T-helper 2 cell treated with Interferon-gamma antibody and Interleukin-4, amounts not matched to agents 5 μg/mL and 100 μg/mL, for 36 hours (primary cell): Measurements from ENCODE around the gene E2F6.

ENCODE experiments used
- DNase-seq: peaks from one replicate; pipeline ENCODE4 v3.0.0; 2021; ENCODE audit warnings: low spot score
- H3K27ac Mint-ChIP-seq: one replicate; pipeline ENCODE4 v1.8.0; 2021; ENCODE audit warnings: mild to moderate bottlenecking, mixed read lengths
- H3K27me3 Mint-ChIP-seq: one replicate; pipeline ENCODE4 v1.8.0; 2021; ENCODE audit warnings: low read depth, mixed read lengths
- H3K36me3 Mint-ChIP-seq: one replicate; pipeline ENCODE4 v1.8.0; 2021; ENCODE audit warnings: low read depth, mixed read lengths
- H3K4me1 Mint-ChIP-seq: one replicate; pipeline ENCODE4 v1.8.0; 2021; ENCODE audit warnings: low read depth, mixed read lengths
- H3K4me3 Mint-ChIP-seq: one replicate; pipeline ENCODE4 v1.8.0; 2022; ENCODE audit warnings: mild to moderate bottlenecking, moderate library complexity, mixed read lengths
- H3K9me3 Mint-ChIP-seq: one replicate; pipeline ENCODE4 v1.8.0; 2021; ENCODE audit warnings: mixed read lengths

The E2F6 gene

DNA sequence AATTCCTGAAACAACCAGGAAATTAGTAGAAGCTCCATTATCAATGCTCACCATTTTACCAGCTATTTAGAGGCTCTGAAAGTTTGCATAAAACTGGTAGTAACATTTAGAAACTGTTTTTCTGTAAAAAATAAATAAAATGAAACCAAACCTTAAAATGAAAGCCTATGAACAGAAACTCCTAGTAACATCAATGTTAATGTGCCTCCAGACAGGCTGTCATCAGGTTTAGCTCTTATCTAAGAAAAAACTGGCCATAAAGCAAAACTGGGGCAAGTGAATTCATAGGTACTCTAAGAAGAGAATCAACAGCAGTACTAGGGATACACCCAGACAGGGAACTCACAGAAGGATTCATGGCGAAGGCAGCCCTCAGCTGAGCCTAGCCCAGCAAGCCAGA lies 8.0 kb downstream of the E2F6 start:
- DNase-seq, result no peak
- Mint-ChIP-seq H3K4me3 (no peak overlapping the region), H3K9me3 (no peaks in the 10 kb centered on the region), H3K36me3 (peaks cover 9% of the 10 kb centered on the region), H3K27ac (no peak overlapping the region), H3K27me3 (no peaks in the 10 kb centered on the region), H3K4me1 (peaks cover 22% of the 10 kb centered on the region)

DNA sequence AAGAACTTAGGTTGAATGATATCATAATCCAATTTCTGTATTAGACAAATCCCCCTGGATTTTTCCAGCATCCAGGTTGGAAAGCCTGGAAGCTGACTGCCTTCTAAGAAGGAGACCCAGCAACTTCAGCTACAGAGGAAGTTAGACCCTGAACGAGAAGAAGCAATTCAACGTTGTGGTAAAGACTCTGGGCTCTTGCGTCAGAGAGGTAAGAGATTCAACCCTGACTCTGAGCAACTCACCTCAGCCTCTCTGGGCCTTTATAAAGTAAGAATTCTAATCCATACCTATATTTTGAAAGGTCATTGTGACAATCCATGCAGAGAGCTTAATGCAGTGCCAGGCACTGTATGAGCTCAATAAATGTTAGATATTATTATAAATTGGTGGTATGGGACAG lies 9.7 kb downstream of the E2F6 start:
- peaks cover 17% of the 10 kb centered on the region for H3K4me1 Mint-ChIP-seq
- no peaks in the 10 kb centered on the region for H3K9me3 Mint-ChIP-seq
- H3K27ac Mint-ChIP-seq, result no peak overlapping the region
- H3K36me3 Mint-ChIP-seq, result peaks cover 13% of the 10 kb centered on the region
- H3K27me3 Mint-ChIP-seq, result no peaks in the 10 kb centered on the region
- no peak overlapping the region for H3K4me3 Mint-ChIP-seq
- no peak for DNase-seq

DNA sequence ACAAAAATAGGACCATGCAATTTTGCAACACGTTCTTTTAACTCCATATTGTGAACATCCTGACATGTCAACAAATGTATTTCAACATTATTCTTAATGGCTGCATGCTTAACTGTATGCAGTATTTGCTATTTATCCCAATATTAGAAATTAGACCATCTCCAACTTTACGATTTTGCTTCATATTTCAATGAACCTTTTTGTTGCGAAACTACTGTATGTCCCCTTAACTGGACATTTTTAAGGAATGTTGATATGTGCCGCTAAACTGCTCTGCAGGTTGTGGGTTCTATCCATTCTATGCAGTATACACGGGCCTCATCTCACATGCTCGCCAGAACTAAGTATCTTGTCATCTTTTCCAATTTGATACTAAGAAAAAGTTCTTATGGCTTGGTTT lies 11.1 kb downstream of the E2F6 start:
- Mint-ChIP-seq H3K9me3 (no peaks in the 10 kb centered on the region), H3K27ac (no peak overlapping the region), H3K4me1 (peaks cover 17% of the 10 kb centered on the region), H3K36me3 (peaks cover 13% of the 10 kb centered on the region), H3K27me3 (no peaks in the 10 kb centered on the region), H3K4me3 (no peak overlapping the region)
- no peak for DNase-seq

DNA sequence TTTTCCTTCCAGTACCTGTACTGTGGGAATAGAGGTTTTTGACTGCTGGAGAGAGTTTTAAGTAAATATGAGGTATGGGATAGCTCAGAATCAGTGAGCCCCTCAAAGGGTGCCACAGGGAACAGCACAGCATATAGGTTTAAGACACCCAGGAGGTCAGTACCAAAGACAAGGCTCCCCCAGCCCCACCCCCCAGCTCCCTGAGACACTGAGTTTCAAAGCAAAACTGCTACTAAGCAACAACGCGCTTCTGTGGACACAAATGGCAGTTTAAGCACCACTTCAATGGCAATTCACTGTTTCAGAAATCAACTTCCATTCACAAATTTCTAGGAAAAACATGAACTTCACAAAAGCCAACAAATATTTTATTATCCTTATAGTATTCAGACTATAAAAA lies 15.2 kb downstream of the E2F6 start:
- Mint-ChIP-seq H3K9me3 (no peaks in the 10 kb centered on the region), H3K27me3 (no peaks in the 10 kb centered on the region), H3K36me3 (peaks cover 22% of the 10 kb centered on the region), H3K4me1 (peaks cover 2% of the 10 kb centered on the region), H3K27ac (no peak overlapping the region), H3K4me3 (no peak overlapping the region)
- DNase-seq, result no peak

DNA sequence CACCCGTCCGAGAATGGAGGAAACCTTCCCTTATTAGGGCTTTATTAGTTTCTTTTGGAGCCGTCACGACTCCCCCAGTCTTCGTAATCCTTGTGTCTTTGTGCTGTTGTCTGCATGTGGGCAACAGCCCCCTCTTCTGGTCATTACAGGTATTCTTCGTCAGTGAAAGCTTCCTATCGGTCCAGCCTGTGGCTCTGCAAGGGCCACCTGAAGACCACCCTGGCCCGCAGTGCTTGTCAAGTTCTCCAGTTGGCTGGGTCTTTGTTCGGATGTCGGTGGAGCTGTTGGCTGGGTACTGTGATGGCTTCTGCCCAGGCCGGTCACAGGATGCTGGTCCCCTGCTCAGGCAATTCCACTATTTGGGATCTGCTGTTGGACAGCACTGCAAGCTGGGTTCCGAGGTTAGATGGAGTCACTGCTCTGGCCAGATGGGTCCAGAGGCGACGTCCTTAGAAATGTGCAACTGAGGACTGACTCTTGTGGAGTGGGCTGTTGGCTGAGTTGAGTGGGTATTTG lies 19.2 kb downstream of the E2F6 start:
- Mint-ChIP-seq H3K27ac (no peak overlapping the region), H3K27me3 (no peaks in the 10 kb centered on the region), H3K36me3 (peaks cover 37% of the 10 kb centered on the region), H3K4me1 (no peaks in the 10 kb centered on the region), H3K4me3 (no peak overlapping the region), H3K9me3 (peaks cover 18% of the 10 kb centered on the region)
- no peak for DNase-seq

DNA sequence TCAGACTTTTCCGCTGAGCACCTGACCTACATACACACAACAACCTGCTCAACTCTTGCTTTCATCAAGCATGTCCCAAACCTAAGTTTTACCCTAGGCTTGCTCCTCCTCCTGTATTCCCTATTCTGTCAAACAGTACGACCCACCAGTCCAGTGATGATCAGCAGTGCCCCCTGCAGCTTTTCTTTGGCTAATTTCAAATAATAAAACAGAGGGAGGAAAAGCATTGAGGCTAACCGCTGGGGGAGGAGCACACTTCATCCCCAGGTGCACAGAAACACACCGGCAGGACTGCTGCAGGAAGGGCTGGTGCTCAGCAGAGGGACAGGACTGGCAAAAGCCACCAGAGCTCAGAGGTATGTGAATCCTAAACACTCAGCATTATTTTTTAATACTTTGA lies 21.2 kb downstream of the E2F6 start:
- Mint-ChIP-seq H3K4me1 (no peaks in the 10 kb centered on the region), H3K27ac (no peak overlapping the region), H3K36me3 (peaks cover 46% of the 10 kb centered on the region), H3K4me3 (no peak overlapping the region), H3K27me3 (no peaks in the 10 kb centered on the region), H3K9me3 (peaks cover 23% of the 10 kb centered on the region)
- DNase-seq, result no peak

DNA sequence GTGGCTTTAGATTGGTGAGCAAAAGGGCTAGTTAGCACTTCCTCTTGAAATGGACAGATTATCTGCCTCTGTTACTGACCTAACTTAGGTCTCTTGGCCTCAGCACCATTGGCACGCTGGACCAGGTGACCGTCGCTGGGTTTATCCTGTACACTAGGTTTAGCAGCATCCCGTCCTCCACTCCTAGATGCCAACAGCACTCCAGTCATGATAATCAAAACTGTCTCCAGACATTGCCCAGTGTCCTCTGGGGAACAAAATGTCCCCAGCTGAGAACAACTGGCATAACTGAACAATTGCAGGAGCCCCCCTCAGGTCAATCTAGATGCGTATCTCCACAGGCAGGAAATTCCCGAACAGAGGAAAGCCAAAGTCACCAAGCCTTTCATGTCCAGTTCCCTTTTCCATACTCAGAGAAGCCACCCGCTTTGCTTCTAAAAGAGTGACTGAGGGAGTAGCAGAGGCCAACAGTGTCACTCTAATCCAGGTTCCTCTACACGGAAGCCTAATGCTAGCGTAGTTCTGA lies 27.3 kb downstream of the E2F6 start:
- Mint-ChIP-seq H3K4me3 (no peak overlapping the region), H3K27ac (no peak overlapping the region), H3K36me3 (peaks cover 25% of the 10 kb centered on the region), H3K27me3 (no peaks in the 10 kb centered on the region), H3K4me1 (no peaks in the 10 kb centered on the region), H3K9me3 (peaks cover 20% of the 10 kb centered on the region)
- no peak for DNase-seq

DNA sequence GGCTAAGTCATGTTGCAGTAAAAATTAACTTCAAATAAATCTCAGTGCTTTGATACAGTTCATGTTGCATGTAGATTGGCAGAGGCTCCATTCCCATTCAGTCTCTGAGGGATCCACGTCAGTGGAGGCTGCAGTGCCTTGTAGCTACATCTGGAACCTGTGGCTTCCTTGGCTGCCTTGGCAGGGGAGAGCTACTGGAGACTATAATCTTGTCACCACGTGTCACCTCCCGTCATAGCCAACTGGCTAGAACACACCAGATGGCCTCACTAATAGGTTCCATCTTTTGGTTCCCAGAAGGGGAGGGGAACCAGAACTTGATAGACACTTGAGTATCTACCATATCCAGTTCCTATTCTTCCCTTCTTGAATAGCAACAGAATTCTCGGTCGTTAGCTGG lies 28.4 kb downstream of the E2F6 start:
- no peak for DNase-seq
- Mint-ChIP-seq H3K36me3 (peaks cover 17% of the 10 kb centered on the region), H3K27ac (no peak overlapping the region), H3K9me3 (peaks cover 12% of the 10 kb centered on the region), H3K4me3 (no peak overlapping the region), H3K4me1 (no peaks in the 10 kb centered on the region), H3K27me3 (no peaks in the 10 kb centered on the region)

DNA sequence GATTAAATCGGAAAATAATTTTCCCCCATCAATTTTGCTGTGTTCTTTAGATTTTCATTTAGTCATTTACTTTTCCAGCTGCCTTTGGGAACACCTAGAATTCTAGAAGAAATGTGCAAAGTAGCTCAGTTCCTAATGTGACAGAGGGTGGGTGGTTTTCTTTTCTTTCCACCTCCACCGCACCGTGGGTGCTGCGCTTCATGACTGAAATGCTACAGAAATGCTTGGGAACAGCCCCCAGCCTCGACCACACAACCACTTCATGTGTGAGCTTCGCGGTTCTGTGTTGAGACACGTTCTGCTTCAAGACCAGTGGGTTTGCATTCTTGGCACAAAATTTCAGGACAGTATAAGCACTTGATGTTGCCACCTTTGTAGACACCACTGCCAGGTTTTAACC lies 30.9 kb downstream of the E2F6 start:
- Mint-ChIP-seq H3K4me3 (no peak overlapping the region), H3K27me3 (no peaks in the 10 kb centered on the region), H3K4me1 (no peaks in the 10 kb centered on the region), H3K27ac (no peak overlapping the region), H3K9me3 (no peaks in the 10 kb centered on the region), H3K36me3 (peaks cover 2% of the 10 kb centered on the region)
- no peak for DNase-seq

DNA sequence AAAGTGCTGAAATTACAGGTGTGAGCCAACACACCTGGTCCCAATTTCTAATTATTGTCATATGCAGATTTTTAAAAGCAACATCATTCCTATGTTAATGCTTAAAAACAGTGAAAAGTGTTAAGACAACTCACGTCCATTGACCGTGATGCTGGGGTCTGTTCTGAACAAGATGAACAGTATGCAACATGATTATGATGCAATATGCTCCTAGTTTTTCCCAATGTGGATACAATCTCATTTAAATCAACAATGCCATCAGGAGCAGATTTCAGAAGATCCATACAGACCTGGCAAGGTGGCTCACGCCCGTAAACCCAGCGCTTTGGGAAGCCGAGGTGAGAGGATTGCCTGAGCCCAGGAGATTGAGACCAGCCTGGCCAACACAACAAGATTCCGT lies 31.5 kb downstream of the E2F6 start:
- no peak overlapping the region for H3K4me3 Mint-ChIP-seq
- no peak overlapping the region for H3K27ac Mint-ChIP-seq
- H3K4me1 Mint-ChIP-seq, result no peaks in the 10 kb centered on the region
- no peaks in the 10 kb centered on the region for H3K36me3 Mint-ChIP-seq
- no peaks in the 10 kb centered on the region for H3K9me3 Mint-ChIP-seq
- H3K27me3 Mint-ChIP-seq, result no peaks in the 10 kb centered on the region
- DNase-seq, result no peak

DNA sequence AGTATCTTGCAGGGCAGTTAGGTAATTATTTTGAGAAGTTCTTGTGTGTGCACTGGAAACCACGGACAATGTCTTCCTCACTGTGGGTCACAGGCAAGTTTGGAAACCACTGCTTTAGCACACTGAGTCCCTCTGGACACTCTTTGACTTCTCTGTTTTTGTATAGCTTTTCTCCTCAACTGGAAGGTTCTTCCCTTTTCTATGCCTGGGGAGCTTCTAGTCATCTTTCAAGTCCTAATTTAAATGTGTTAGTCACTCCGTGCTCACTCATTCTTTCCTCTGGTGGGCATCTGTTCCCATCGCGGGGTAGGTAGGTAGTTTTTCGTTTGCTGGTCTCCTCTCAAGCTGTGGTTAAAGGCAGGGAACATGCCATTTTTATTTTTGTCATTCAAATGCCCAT lies 32.1 kb downstream of the E2F6 start:
- Mint-ChIP-seq H3K4me3 (no peak overlapping the region), H3K4me1 (no peaks in the 10 kb centered on the region), H3K27me3 (no peaks in the 10 kb centered on the region)

DNA sequence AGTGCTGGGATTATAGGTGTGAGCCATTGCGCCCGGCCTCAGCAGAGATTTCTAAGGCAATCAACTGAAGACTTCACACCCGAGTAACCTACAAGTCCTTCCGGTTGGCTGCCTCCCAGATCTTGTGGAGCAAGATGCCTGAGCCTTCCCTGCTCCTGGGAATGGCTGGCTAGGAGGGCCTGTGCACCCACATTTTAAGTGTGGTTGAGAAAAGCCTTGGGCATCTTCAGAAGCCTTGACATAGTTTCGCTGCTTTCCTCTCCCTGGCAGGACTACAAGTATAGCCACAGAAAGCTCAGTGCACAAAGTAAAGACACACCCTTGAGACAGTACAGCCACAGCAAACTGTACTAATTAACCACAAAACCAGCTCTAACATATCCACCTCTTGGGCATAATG lies 35.2 kb downstream of the E2F6 start:
- H3K36me3 Mint-ChIP-seq, result no peaks in the 10 kb centered on the region
- no peaks in the 10 kb centered on the region for H3K27me3 Mint-ChIP-seq
- DNase-seq, result no peak
- no peaks in the 10 kb centered on the region for H3K4me1 Mint-ChIP-seq
- H3K9me3 Mint-ChIP-seq, result no peaks in the 10 kb centered on the region
- no peak overlapping the region for H3K27ac Mint-ChIP-seq
- no peak overlapping the region for H3K4me3 Mint-ChIP-seq

More for the DNA sequence above, 32.1 kb downstream of the E2F6 start:
- H3K36me3 Mint-ChIP-seq, result no peaks in the 10 kb centered on the region
- DNase-seq, result no peak
- no peak overlapping the region for H3K27ac Mint-ChIP-seq
- no peaks in the 10 kb centered on the region for H3K9me3 Mint-ChIP-seq

DNA sequence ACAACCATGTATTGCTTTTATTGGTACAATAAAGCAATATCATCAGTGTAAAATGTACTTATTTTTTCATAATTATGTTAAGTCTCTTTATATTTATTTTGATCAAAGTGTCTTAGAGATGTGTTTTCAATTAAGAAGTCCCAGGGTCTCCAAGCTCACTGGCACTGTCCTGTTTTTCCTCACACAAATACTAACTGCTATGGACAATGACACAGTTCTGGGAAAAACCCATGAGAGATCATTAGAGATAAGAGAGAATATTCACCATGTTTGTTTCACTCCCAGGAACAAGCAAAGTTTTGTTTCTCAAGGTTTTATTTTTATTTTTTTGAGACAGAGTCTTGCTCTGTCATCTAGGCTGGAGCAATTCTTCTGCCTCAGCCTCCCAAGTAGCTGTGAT lies 38.7 kb downstream of the E2F6 start:
- Mint-ChIP-seq H3K27ac (no peak overlapping the region), H3K9me3 (no peaks in the 10 kb centered on the region), H3K36me3 (no peaks in the 10 kb centered on the region), H3K4me1 (no peaks in the 10 kb centered on the region), H3K4me3 (no peak overlapping the region), H3K27me3 (no peaks in the 10 kb centered on the region)
- DNase-seq, result no peak

DNA sequence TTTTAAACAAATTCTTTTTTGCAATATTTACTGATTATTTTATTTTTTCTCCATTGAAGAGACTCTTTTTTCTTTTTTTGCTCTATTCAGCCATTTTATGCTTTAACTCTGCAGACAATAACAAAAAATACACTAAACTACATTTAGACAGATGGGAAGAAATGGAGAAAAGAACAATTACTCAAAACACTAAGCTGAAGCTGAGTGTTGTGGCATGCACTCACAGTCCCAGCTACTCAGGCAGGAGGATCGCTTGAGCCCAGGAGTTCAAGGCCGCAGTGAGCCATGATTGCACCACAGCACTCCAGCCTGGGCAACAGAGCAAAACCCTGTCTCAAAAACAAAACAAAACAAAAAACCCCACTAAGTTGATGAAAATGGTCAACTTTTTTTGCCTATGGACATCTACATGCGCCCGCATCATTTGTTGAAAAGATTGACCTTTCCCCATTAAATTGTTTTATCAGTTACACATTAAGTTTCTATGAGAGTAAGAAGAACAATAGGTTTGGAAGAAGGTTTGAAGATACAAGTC lies 43.0 kb downstream of the E2F6 start:
- peaks cover 2% of the 10 kb centered on the region for H3K27me3 Mint-ChIP-seq
- no peaks in the 10 kb centered on the region for H3K36me3 Mint-ChIP-seq
- no peak overlapping the region for H3K27ac Mint-ChIP-seq
- peaks cover 6% of the 10 kb centered on the region for H3K9me3 Mint-ChIP-seq
- H3K4me1 Mint-ChIP-seq, result no peaks in the 10 kb centered on the region
- DNase-seq, result no peak
- H3K4me3 Mint-ChIP-seq, result no peak overlapping the region

DNA sequence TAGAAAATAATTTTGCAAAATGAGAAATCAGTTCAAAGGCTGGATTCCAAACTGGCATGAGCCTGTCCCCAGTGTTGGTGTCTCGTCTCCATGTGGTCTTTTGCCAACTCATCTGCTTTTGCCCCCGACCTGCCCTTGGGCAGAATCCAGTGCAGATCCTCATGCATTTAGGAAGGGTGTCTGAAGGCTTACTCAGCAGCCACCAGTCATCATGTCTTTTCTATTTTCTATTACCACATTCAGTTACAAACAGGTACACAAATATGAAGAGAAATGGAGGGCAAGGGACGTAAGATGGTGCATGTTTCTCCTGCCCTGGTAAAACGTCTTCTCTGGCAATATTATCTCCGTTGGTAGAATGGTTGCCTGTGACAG lies 43.5 kb downstream of the E2F6 start:
- H3K9me3 Mint-ChIP-seq, result peaks cover 8% of the 10 kb centered on the region
- no peak overlapping the region for H3K4me3 Mint-ChIP-seq
- H3K4me1 Mint-ChIP-seq, result no peaks in the 10 kb centered on the region
- no peak overlapping the region for H3K27ac Mint-ChIP-seq
- H3K27me3 Mint-ChIP-seq, result peaks cover 3% of the 10 kb centered on the region
- DNase-seq, result no peak
- no peaks in the 10 kb centered on the region for H3K36me3 Mint-ChIP-seq
